Type B pancreatic cell (in vitro differentiated cells): ENCODE data around the gene ZSCAN20. TPM values are rescaled to one million over a fixed set of nuclear protein-coding genes. Genes with fewer than 3 reads are reported as not detected.

Experiments used
- DNase-seq: peaks from one replicate; pipeline ENCODE4 v3.0.0; 2021; ENCODE audit warnings: mixed read lengths; ENCODE audit not compliant: unreplicated experiment; ENCODE audit errors: extremely low spot score
- H3K27ac Mint-ChIP-seq: 2 replicates; pipeline ENCODE4 v1.8.0; 2021; ENCODE audit warnings: mild to moderate bottlenecking, mixed read lengths
- H3K27me3 Mint-ChIP-seq: 2 replicates; pipeline ENCODE4 v1.8.0; 2021; ENCODE audit warnings: mixed read lengths
- H3K36me3 Mint-ChIP-seq: 2 replicates; pipeline ENCODE4 v1.8.0; 2021; ENCODE audit warnings: mixed read lengths
- H3K4me1 Mint-ChIP-seq: one replicate; pipeline ENCODE4 v1.8.0; 2021; ENCODE audit warnings: mixed read lengths; ENCODE audit not compliant: unreplicated experiment
- H3K4me3 Mint-ChIP-seq: 2 replicates; pipeline ENCODE4 v1.8.0; 2021; ENCODE audit warnings: mild to moderate bottlenecking, mixed read lengths
- H3K9me3 Mint-ChIP-seq: 2 replicates; pipeline ENCODE4 v1.8.0; 2021; ENCODE audit warnings: mixed read lengths
- total RNA-seq: library from RNA; stranded (reverse); gene quantifications from 2 replicates; pipeline ENCODE4 v1.2.1, GENCODE V29; 2021; ENCODE audit warnings: low replicate concordance
- TF ChIP-seq, protein P1 (sequence below): fragments of 200-600 bp; sonication (generic); conservative IDR thresholded peaks from 2 replicates; pipeline ENCODE4 v1.5.0; 2021; ENCODE audit warnings: antibody characterized with exemption, mild to moderate bottlenecking

The ZSCAN20 gene
- total RNA-seq, 1 donor from 2014 or later, result 8.6 TPM

DNA sequence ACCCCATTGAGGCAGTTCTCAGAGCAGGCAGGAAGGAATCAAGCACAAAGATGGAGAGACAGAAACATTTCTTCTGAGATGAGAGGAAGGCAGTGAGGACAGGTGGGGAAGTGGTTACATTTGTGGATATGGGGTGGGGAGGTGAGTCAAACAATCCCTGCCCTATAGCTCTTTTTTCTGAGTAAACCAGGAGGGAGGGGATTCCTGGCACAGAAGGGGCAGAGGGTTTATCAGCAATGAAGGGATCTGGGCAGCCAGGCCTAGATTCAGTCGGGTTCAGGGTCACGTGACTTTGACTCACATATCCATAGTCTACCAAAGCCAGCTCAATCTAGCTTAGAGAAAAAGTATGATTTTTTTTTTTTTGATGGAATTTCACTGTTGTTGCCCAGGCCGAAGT is 25.9 kb upstream of the ZSCAN20 start:
- Mint-ChIP-seq H3K4me1 (peaks cover 17% of the 10 kb centered on the region), H3K9me3 (no peaks in the 10 kb centered on the region), H3K27me3 (peaks cover 7% of the 10 kb centered on the region), H3K4me3 (no peak overlapping the region), H3K27ac (no peak overlapping the region), H3K36me3 (no peaks in the 10 kb centered on the region)
- no peak for DNase-seq
- TF ChIP-seq, protein P1, sequence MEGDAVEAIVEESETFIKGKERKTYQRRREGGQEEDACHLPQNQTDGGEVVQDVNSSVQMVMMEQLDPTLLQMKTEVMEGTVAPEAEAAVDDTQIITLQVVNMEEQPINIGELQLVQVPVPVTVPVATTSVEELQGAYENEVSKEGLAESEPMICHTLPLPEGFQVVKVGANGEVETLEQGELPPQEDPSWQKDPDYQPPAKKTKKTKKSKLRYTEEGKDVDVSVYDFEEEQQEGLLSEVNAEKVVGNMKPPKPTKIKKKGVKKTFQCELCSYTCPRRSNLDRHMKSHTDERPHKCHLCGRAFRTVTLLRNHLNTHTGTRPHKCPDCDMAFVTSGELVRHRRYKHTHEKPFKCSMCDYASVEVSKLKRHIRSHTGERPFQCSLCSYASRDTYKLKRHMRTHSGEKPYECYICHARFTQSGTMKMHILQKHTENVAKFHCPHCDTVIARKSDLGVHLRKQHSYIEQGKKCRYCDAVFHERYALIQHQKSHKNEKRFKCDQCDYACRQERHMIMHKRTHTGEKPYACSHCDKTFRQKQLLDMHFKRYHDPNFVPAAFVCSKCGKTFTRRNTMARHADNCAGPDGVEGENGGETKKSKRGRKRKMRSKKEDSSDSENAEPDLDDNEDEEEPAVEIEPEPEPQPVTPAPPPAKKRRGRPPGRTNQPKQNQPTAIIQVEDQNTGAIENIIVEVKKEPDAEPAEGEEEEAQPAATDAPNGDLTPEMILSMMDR, result no peak

- TF ChIP-seq, protein P1, result no peak
Observed at GRCh38 chr1:33454646-33455282, 17.7 kb upstream of the ZSCAN20 start.

DNA sequence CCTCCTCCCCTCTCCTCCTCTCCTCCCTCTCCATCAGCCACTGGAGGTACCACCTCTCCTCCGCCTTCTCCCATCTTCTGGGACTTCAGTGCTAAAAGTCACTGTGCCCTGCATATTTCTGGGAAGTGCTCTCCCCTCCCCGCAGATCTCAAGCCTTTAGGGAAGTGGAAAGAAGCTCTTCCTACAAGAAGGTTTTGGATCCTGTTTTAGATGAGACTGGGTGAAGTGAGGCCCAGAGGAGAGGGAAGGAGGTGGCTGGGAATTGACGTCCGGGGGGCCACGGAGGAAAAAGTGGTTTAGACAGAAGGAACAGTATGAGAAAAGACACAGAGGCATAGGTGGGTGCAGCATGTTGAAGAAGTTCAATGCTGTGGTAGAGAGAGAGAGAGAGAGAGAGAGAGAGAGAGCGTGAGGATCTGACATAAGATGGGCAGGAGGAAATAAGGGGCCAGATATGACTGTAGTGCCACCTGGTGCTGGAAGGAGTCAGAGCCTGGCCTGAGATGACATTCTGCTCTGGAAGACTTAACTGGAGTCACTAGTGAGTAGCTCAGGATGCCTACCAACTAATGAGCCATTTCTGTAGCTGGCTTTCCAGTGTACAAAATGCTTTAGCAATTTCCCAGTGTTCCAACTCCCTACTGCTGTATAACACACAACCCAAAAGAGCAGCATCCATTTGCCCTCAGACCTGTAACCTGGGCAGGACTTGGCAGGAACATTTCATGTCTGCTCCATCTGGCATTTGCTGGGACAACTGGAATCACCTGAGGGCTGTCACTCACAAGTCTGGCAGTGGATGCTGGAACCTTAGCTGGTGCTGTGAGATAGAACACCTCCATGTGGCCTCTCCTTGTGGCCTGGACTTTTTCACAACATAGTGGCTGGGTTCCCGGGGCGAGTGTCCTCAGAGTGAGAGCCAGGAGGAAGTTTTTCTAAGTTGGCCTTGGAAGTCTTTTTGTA is 16.6 kb upstream of the ZSCAN20 start:
- Mint-ChIP-seq H3K27ac (no peak overlapping the region), H3K27me3 (peaks cover 7% of the 10 kb centered on the region), H3K4me1 (peaks cover 11% of the 10 kb centered on the region), H3K9me3 (peaks cover 7% of the 10 kb centered on the region), H3K36me3 (no peaks in the 10 kb centered on the region), H3K4me3 (no peak overlapping the region)
- TF ChIP-seq, protein P1, result peak; percentile 74
- no peak for DNase-seq

More at GRCh38 chr1:33454646-33455282, 17.7 kb upstream of the ZSCAN20 start:
- Mint-ChIP-seq H3K27me3 (peaks cover 7% of the 10 kb centered on the region), H3K4me1 (peaks cover 11% of the 10 kb centered on the region), H3K9me3 (peaks cover 7% of the 10 kb centered on the region), H3K27ac (no peak overlapping the region), H3K36me3 (no peaks in the 10 kb centered on the region), H3K4me3 (no peak overlapping the region)
- DNase-seq, result no peak

- Mint-ChIP-seq H3K4me3 (no peak overlapping the region), H3K27me3 (peaks cover 7% of the 10 kb centered on the region), H3K27ac (no peak overlapping the region), H3K9me3 (peaks cover 7% of the 10 kb centered on the region), H3K4me1 (peaks cover 11% of the 10 kb centered on the region), H3K36me3 (no peaks in the 10 kb centered on the region)
- no peak for DNase-seq
- TF ChIP-seq, protein P1, result no peak
Observed at GRCh38 chr1:33456502-33456886, 16.0 kb upstream of the ZSCAN20 start.

DNA sequence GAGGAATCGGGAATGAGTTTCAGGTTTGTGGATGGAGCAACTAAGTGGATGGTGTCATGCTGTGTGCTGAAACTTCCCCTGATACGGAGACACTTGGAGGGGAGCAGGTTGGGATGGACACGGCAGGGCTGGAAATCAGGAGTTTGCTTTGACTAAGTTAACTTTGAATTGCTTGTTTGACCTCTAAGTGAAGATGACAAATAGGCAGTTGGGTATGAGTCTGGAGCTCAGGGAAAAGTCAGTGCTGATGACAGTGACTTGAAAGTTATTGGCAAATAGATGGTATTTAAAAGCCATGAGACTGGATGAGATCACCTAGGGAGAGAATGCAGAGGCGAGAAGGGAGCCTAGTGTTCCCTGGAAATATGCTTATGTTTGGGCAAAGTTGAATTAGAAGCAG is 12.8 kb upstream of the ZSCAN20 start:
- H3K27me3 Mint-ChIP-seq, result peaks cover 7% of the 10 kb centered on the region
- TF ChIP-seq, protein P1, result no peak
- peaks cover 4% of the 10 kb centered on the region for H3K9me3 Mint-ChIP-seq
- H3K27ac Mint-ChIP-seq, result no peak overlapping the region
- DNase-seq, result no peak
- H3K36me3 Mint-ChIP-seq, result no peaks in the 10 kb centered on the region
- H3K4me3 Mint-ChIP-seq, result no peak overlapping the region
- H3K4me1 Mint-ChIP-seq, result peaks cover 11% of the 10 kb centered on the region
